Measurements from ENCODE around the gene EPS8. TPM values are rescaled to one million over a fixed set of nuclear protein-coding genes. Genes with fewer than 3 reads are reported as not detected.

The EPS8 gene
- total RNA-seq, 1 donor from 2014 or later, result 17.8 TPM

GRCh38 chr12:15796493-15797141 lies 7.4 kb upstream of the EPS8 start:
- Histone ChIP-seq H3K4me3 (ENCODE audit: low read depth, low read length) (no peak overlapping the region), H3K27me3 (ENCODE audit: control insufficient read depth, insufficient read depth, low read length) (no peaks in the 10 kb centered on the region), H3K36me3 (ENCODE audit: control insufficient read depth, insufficient read depth, low read length) (no peaks in the 10 kb centered on the region)
- no peak for TF ChIP-seq CTCF (IDR thresholded peaks at IDR 0.05; ENCODE audit: insufficient read depth, low read length, poor library complexity, severe bottlenecking)
- DNase-seq (ENCODE audit: low read depth), result no peak

- no peak for DNase-seq (ENCODE audit: low read depth)
- Histone ChIP-seq H3K36me3 (ENCODE audit: control insufficient read depth, insufficient read depth, low read length) (no peaks in the 10 kb centered on the region), H3K4me3 (ENCODE audit: low read depth, low read length) (no peak overlapping the region), H3K27me3 (ENCODE audit: control insufficient read depth, insufficient read depth, low read length) (no peaks in the 10 kb centered on the region)
- no peak for TF ChIP-seq CTCF (IDR thresholded peaks at IDR 0.05; ENCODE audit: insufficient read depth, low read length, poor library complexity, severe bottlenecking)
These were observed 5.6 kb upstream of the EPS8 start for GRCh38 chr12:15794836-15795235.

- TF ChIP-seq CTCF (IDR thresholded peaks at IDR 0.05; ENCODE audit: insufficient read depth, low read length, poor library complexity, severe bottlenecking), result no peak
- H3K27me3 ChIP-seq (ENCODE audit: control insufficient read depth, insufficient read depth, low read length), result no peaks in the 10 kb centered on the region
These were observed 5.0 kb upstream of the EPS8 start for GRCh38 chr12:15794196-15794595.

DNA sequence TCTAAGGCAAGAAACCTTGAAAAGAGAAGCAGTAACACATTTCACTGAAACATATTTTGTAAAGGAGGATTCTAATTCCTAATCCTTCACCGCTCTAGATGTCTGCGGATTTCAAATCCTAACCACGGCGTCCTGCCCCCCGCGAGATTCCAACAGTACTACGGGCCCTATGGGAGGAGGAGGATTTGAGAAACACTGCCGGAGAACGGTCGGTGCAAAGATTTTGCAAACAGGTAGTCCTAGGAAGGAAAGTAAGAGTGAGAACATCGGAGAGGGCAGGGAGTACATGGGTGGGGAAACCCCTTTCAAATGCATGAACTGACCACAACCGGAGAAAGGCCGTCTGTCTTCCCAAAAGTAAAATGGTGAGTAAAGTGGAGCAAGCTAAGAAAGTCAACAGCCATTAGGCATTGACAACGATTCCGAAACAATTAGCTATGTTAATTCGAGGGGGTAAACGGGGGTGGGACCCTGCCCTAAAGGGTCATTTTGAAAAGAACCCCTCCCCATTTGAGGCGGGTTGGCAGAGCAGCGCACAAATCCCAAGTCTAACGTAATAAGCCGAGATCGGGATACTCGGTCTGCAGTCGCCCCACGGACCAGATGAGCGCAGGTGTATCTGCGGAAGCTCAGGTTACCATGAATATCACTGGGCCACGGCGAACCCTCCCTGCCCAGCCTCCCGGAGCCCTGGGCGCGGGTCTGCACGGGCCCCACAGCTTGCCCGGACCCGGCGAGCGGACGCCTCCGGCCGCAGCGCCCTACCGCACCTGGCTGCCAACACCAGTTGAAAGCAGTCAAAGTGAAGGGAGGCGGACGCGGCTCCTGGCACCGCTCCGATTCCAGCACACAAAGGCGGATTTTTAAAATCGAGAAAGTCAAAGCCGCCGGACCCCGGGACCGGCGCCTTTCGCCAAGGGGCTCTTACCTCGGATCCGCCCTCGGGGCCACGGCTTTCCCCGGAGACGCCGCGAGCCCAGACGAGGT lies 662 bp downstream of the EPS8 start:
- no peak for DNase-seq (ENCODE audit: low read depth)
- H3K4me3 ChIP-seq (ENCODE audit: low read depth, low read length), result peak overlapping the region; percentile 90
- TF ChIP-seq CTCF (IDR thresholded peaks at IDR 0.05; ENCODE audit: insufficient read depth, low read length, poor library complexity, severe bottlenecking), result no peak
- no peaks in the 10 kb centered on the region for H3K27me3 ChIP-seq (ENCODE audit: control insufficient read depth, insufficient read depth, low read length)
- H3K36me3 ChIP-seq (ENCODE audit: control insufficient read depth, insufficient read depth, low read length), result no peaks in the 10 kb centered on the region

More at GRCh38 chr12:15794196-15794595, 5.0 kb upstream of the EPS8 start:
- no peak for DNase-seq (ENCODE audit: low read depth)
- H3K4me3 ChIP-seq (ENCODE audit: low read depth, low read length), result no peak overlapping the region
- H3K36me3 ChIP-seq (ENCODE audit: control insufficient read depth, insufficient read depth, low read length), result no peaks in the 10 kb centered on the region

DNA sequence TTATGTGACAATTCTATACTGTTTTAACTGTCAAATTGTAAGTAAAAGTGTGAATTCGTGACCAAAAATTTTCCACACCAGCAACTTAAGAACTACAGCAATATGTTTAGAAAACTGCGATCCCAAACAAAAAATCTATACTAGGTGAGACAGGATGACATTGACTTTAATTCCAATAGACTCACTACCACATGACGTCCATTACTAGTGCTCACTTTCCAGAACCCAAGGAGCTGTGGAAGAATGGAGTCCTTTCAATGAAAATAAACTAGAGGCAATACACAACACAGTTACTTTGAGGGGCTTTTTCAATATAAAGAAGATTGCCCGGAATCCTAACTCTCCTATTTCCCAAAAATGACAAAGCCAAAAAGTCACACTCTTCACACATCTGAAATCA lies 1.4 kb downstream of the EPS8 start:
- H3K4me3 ChIP-seq (ENCODE audit: low read depth, low read length), result peak overlapping the region; percentile 90
- no peak for DNase-seq (ENCODE audit: low read depth)
- no peaks in the 10 kb centered on the region for H3K36me3 ChIP-seq (ENCODE audit: control insufficient read depth, insufficient read depth, low read length)
- TF ChIP-seq CTCF (IDR thresholded peaks at IDR 0.05; ENCODE audit: insufficient read depth, low read length, poor library complexity, severe bottlenecking), result no peak
- H3K27me3 ChIP-seq (ENCODE audit: control insufficient read depth, insufficient read depth, low read length), result no peaks in the 10 kb centered on the region
